Measurements from ENCODE around the gene HENMT1.

- no peak for TF ChIP-seq PATZ1 (CRISPR knock-in tag; IDR thresholded peaks at IDR 0.05; ENCODE audit: borderline replicate concordance)
- TF ChIP-seq, protein P1, sequence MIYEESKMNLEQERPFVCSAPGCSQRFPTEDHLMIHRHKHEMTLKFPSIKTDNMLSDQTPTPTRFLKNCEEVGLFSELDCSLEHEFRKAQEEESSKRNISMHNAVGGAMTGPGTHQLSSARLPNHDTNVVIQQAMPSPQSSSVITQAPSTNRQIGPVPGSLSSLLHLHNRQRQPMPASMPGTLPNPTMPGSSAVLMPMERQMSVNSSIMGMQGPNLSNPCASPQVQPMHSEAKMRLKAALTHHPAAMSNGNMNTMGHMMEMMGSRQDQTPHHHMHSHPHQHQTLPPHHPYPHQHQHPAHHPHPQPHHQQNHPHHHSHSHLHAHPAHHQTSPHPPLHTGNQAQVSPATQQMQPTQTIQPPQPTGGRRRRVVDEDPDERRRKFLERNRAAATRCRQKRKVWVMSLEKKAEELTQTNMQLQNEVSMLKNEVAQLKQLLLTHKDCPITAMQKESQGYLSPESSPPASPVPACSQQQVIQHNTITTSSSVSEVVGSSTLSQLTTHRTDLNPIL (CRISPR knock-in tag; IDR thresholded peaks at IDR 0.05; ENCODE audit: low read depth): no peak
- no peak for TF ChIP-seq TOX (CRISPR knock-in tag; IDR thresholded peaks at IDR 0.05; ENCODE audit: borderline replicate concordance)
- no peak for TF ChIP-seq RARB (CRISPR knock-in tag; IDR thresholded peaks at IDR 0.05)
- TF ChIP-seq ARNTL (CRISPR knock-in tag; IDR thresholded peaks at IDR 0.05; ENCODE audit: borderline replicate concordance, low read depth): no peak
- TF ChIP-seq POU6F1 (CRISPR knock-in tag; IDR thresholded peaks at IDR 0.05; ENCODE audit: borderline replicate concordance, low read depth): no peak
- no peak for TF ChIP-seq CSDC2 (CRISPR knock-in tag; IDR thresholded peaks at IDR 0.05)
- no peak for TF ChIP-seq ESRRG (CRISPR knock-in tag; IDR thresholded peaks at IDR 0.05)
- no peak for TF ChIP-seq CSRNP3 (CRISPR knock-in tag; IDR thresholded peaks at IDR 0.05)
- no peak for TF ChIP-seq ZNF8 (CRISPR knock-in tag; IDR thresholded peaks at IDR 0.05)
- no peak for TF ChIP-seq ISL1 (CRISPR knock-in tag; IDR thresholded peaks at IDR 0.05)
- no peak for TF ChIP-seq ZNF70 (CRISPR knock-in tag; IDR thresholded peaks at IDR 0.05)
These were observed 2.2 kb upstream of the HENMT1 start for GRCh38 chr1:108663074-108663473.
